ENCODE data around the gene FNDC11.

- TF ChIP-seq CTCF (IDR thresholded peaks at IDR 0.05) (no peak), ZFX (IDR thresholded peaks at IDR 0.05; ENCODE audit: borderline replicate concordance) (no peak)
These were observed 8.9 kb upstream of the FNDC11 start for GRCh38 chr20:63544958-63545516.
